WERI-Rb-1 (cell line): ENCODE results near the gene HLA-DOB.

Experiments used
- DNase-seq: peaks from one replicate; pipeline ENCODE4 v3.0.0-alpha.2; 2020
- H3K27ac ChIP-seq: fragments of 250-450 bp; sonication (Bioruptor Pico); 2 replicates; pipeline ENCODE4 v1.5.1; 2020; ENCODE audit warnings: mild to moderate bottlenecking, moderate library complexity
- H3K27me3 ChIP-seq: fragments of 250-450 bp; sonication (Bioruptor Pico); 2 replicates; pipeline ENCODE4 v1.5.1; 2021; ENCODE audit warnings: mild to moderate bottlenecking, low read depth, moderate library complexity; ENCODE audit not compliant: insufficient read depth, severe bottlenecking
- H3K36me3 ChIP-seq: fragments of 250-450 bp; sonication (Bioruptor Pico); 2 replicates; pipeline ENCODE4 v1.5.1; 2020; ENCODE audit warnings: mild to moderate bottlenecking, moderate library complexity
- H3K4me3 ChIP-seq: 2 replicates; pipeline ENCODE4 v1.5.1; 2011; ENCODE audit warnings: low read depth, mild to moderate bottlenecking, control low read depth, low read length
- H3K9me3 ChIP-seq: fragments of 250-450 bp; sonication (Bioruptor Pico); 2 replicates; pipeline ENCODE4 v1.5.1; 2021; ENCODE audit warnings: mild to moderate bottlenecking, moderate library complexity; ENCODE audit not compliant: severe bottlenecking
- TF ChIP-seq, protein P1 (sequence below): IDR thresholded peaks from 2 replicates; pipeline ENCODE4 v1.5.1; 2011; ENCODE audit warnings: low read depth, mild to moderate bottlenecking, control low read depth, inconsistent platforms, low read length

The HLA-DOB gene

GRCh38 chr6:32845384-32845884 lies 28.6 kb upstream of the HLA-DOB start:
- no peak overlapping the region for H3K4me3 ChIP-seq
- no peaks in the 10 kb centered on the region for H3K36me3 ChIP-seq
- H3K27me3 ChIP-seq: no peaks in the 10 kb centered on the region
- TF ChIP-seq, protein P1, sequence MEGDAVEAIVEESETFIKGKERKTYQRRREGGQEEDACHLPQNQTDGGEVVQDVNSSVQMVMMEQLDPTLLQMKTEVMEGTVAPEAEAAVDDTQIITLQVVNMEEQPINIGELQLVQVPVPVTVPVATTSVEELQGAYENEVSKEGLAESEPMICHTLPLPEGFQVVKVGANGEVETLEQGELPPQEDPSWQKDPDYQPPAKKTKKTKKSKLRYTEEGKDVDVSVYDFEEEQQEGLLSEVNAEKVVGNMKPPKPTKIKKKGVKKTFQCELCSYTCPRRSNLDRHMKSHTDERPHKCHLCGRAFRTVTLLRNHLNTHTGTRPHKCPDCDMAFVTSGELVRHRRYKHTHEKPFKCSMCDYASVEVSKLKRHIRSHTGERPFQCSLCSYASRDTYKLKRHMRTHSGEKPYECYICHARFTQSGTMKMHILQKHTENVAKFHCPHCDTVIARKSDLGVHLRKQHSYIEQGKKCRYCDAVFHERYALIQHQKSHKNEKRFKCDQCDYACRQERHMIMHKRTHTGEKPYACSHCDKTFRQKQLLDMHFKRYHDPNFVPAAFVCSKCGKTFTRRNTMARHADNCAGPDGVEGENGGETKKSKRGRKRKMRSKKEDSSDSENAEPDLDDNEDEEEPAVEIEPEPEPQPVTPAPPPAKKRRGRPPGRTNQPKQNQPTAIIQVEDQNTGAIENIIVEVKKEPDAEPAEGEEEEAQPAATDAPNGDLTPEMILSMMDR: no peak
- no peaks in the 10 kb centered on the region for H3K9me3 ChIP-seq
- H3K27ac ChIP-seq: no peak overlapping the region
- no peak for DNase-seq

DNA sequence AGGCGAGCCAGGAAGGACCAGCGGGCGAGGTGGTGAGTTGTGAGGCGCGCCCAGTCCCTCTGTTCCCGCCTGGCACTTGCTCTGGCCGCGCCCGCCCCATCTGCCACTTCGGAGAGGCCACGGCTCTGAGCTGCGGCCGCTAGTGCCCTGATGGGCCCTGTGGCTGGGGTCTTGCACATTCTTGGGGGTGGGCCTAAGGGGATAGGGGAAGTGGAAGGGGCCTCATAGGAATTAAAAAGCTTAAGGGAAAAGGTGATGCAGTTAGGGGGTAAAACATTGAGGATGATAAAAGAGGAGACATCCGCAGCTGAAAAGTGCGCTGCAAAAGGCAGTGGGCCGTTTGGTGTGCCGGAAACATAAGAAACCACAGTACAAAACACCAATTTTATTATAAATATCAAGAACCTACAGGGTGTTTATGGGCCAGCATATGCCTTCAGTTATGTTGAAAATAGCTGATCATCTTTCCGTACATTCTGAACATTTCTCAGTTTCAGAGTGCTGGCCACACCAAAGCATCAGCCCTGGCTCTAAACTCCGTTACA lies 28.1 kb upstream of the HLA-DOB start:
- Histone ChIP-seq H3K9me3 (no peaks in the 10 kb centered on the region), H3K36me3 (no peaks in the 10 kb centered on the region), H3K27me3 (no peaks in the 10 kb centered on the region), H3K4me3 (peak overlapping the region; percentile 39), H3K27ac (0 out of 2 replicates have a peak overlapping the region, but pooled peaks have one; percentile 35)
- no peak for DNase-seq
- TF ChIP-seq, protein P1: no peak

DNA sequence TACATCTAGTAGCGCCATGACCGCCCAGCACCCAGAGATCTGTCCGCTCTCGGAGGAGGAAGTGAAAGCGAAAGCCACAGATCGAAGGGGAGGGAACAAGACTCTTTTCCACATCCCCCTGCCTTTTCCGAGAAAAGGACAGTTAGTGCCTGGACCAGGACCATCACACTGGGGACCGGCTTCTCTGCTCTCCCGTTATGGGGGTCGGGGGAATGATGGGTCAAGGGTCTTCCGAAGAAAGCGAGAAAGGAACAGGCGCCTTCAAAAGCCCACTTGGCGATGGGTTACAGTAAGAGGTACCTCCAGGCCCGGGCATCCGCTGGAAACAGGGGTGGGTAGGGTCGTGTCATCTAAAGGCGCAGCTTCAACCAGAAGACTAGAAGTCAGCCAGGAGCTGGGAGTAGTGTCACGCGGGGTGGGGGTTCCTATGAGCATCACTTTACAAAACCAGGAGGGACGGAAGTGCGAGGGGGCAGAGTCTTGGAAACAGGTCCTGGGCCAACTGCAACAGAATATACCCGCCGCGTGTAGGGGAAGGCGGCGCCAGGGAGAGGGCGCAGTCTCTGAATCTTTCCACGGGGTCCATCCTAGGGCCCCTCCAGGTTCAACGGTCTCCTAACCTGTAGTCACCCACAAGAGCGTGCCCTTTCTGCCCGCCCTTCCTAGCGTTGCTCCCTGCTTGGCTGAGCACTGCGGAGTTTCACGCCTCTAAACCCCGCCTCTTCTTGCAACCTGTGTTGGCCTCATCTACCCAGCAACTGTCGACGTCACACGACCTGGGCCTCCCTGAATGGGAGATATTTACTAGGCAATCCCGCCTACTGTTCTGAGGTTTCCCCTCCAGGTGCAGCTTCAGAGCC lies 27.4 kb upstream of the HLA-DOB start, which contains the start of gene PSMB8:
Gene PSMB8 (minus strand): TSS at position 69 of the 860 bp plus-strand sequence. CDS start 51 bp downstream, at position 18.
- peak within 1 kb of the TSS; percentile 39 for H3K4me3 ChIP-seq
- H3K9me3 ChIP-seq: no peaks in the 10 kb centered on the region
- DNase-seq: peak; percentile 99
- TF ChIP-seq, protein P1: peak; percentile 30; the same call in 1 of the 2 replicates
- H3K27me3 ChIP-seq: no peaks in the 10 kb centered on the region
- H3K27ac ChIP-seq: 0 out of 2 replicates have a peak within 1 kb of the TSS, but pooled peaks have one; percentile 35
- no peaks in the 10 kb centered on the region for H3K36me3 ChIP-seq

GRCh38 chr6:32843331-32843978 lies 26.7 kb upstream of the HLA-DOB start:
- no peak for DNase-seq
- Histone ChIP-seq H3K27ac (no peak overlapping the region), H3K9me3 (no peaks in the 10 kb centered on the region), H3K27me3 (no peaks in the 10 kb centered on the region), H3K36me3 (no peaks in the 10 kb centered on the region), H3K4me3 (no peak overlapping the region)
- TF ChIP-seq, protein P1: no peak

DNA sequence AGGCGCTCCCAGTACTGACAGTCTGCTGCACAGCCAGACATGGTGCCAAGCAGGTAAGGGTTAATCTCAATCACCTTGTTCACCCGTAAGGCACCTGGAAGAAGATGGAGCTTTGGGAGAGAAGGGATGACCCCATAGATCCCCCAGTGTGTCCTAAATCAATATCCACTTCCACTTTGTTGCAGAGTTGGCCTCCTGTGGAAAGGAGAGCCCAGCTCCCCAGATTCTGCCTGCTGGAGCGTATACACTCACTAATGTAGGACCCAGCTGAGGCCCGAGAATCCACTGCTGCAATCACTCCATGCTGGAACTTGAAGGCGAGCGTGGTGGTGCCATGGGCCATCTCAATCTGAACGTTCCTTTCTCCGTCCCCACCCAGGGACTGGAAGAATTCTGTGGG lies 25.9 kb upstream of the HLA-DOB start:
- no peaks in the 10 kb centered on the region for H3K36me3 ChIP-seq
- no peak for DNase-seq
- no peak overlapping the region for H3K27ac ChIP-seq
- no peaks in the 10 kb centered on the region for H3K27me3 ChIP-seq
- H3K4me3 ChIP-seq: no peak overlapping the region
- TF ChIP-seq, protein P1: no peak
- no peaks in the 10 kb centered on the region for H3K9me3 ChIP-seq
